KMS-11 (cell line): Measurements from ENCODE around the gene NOL9.

Experiments
- H2AFZ ChIP-seq: fragments of 200-600 bp; sonication (generic); 2 replicates; pipeline ENCODE4 v1.6.1; 2016; ENCODE audit warnings: antibody characterized with exemption, mixed run types, low read depth
- H3K27ac ChIP-seq: fragments of 200-600 bp; sonication (generic); 2 replicates; pipeline ENCODE4 v1.6.1; 2016; ENCODE audit warnings: mild to moderate bottlenecking, mixed run types
- H3K27me3 ChIP-seq: fragments of 200-600 bp; sonication (generic); 2 replicates; pipeline ENCODE4 v1.6.1; 2017; ENCODE audit warnings: mild to moderate bottlenecking, low read depth, mixed run types, moderate library complexity; ENCODE audit not compliant: insufficient read depth
- H3K36me3 ChIP-seq: fragments of 200-600 bp; sonication (generic); 2 replicates; pipeline ENCODE4 v1.6.1; 2017; ENCODE audit warnings: mild to moderate bottlenecking, mixed run types; ENCODE audit not compliant: insufficient read depth
- H3K4me1 ChIP-seq: fragments of 200-600 bp; sonication (generic); 2 replicates; pipeline ENCODE4 v1.6.1; 2016; ENCODE audit warnings: mild to moderate bottlenecking, low read depth, mixed run types; ENCODE audit not compliant: poor library complexity, severe bottlenecking
- H3K4me2 ChIP-seq: fragments of 200-600 bp; sonication (generic); 2 replicates; pipeline ENCODE4 v1.7.0; 2016; ENCODE audit warnings: mild to moderate bottlenecking, mixed run types
- H3K4me3 ChIP-seq: fragments of 200-600 bp; sonication (generic); IDR thresholded peaks from 2 replicates; pipeline ENCODE4 v1.6.1; 2017; ENCODE audit warnings: low read depth, low read length, mixed read lengths; ENCODE audit not compliant: insufficient read depth
- H3K79me2 ChIP-seq: fragments of 200-600 bp; sonication (generic); 2 replicates; pipeline ENCODE4 v1.6.1; 2016; ENCODE audit warnings: low read depth, mixed run types; ENCODE audit not compliant: insufficient read depth
- H3K9ac ChIP-seq: fragments of 200-600 bp; sonication (generic); 2 replicates; pipeline ENCODE4 v1.6.1; 2016; ENCODE audit warnings: mild to moderate bottlenecking, mixed run types
- H4K20me1 ChIP-seq: fragments of 200-600 bp; sonication (generic); 2 replicates; pipeline ENCODE4 v1.6.1; 2016; ENCODE audit warnings: mild to moderate bottlenecking, mixed run types; ENCODE audit not compliant: insufficient read depth
- TF ChIP-seq, protein P1 (sequence below): fragments of 200-600 bp; sonication (generic); conservative IDR thresholded peaks from 2 replicates; pipeline ENCODE4 v1.6.1; 2017; ENCODE audit warnings: low read depth, mild to moderate bottlenecking, antibody characterized with exemption, low read length, moderate library complexity, mixed read lengths

NOL9 gene

DNA sequence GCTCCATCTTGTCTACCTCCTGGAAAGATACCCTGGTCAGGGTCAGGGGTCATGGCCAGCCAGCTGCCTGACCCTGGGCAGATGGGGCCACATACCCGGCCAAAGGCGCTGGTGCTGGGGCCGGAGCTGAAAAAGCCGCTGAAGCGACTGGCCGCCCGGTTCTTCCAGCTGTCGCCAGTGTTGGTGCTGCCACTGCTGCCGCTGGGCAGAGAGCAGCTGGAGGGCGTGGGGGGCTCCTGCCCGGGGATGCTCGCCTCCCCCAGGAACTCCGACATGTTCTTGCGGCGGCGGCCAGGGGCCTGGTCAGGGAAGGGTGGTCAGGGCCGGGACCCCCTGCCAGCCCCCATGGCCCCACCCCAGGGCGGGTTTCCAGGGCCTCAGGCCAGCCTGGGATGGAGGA, 81.2 kb downstream of the NOL9 start:
- Histone ChIP-seq H3K27me3 (peaks cover 14% of the 10 kb centered on the region; the same call in 1 of the 2 replicates), H3K36me3 (no peaks in the 10 kb centered on the region), H3K4me3 (no peak overlapping the region), H3K9ac (no peak overlapping the region), H3K79me2 (no peaks in the 10 kb centered on the region), H3K4me2 (no peak overlapping the region), H3K4me1 (peaks cover 11% of the 10 kb centered on the region), H2AFZ (no peak overlapping the region), H3K27ac (no peak overlapping the region), H4K20me1 (no peaks in the 10 kb centered on the region)
- TF ChIP-seq, protein P1, sequence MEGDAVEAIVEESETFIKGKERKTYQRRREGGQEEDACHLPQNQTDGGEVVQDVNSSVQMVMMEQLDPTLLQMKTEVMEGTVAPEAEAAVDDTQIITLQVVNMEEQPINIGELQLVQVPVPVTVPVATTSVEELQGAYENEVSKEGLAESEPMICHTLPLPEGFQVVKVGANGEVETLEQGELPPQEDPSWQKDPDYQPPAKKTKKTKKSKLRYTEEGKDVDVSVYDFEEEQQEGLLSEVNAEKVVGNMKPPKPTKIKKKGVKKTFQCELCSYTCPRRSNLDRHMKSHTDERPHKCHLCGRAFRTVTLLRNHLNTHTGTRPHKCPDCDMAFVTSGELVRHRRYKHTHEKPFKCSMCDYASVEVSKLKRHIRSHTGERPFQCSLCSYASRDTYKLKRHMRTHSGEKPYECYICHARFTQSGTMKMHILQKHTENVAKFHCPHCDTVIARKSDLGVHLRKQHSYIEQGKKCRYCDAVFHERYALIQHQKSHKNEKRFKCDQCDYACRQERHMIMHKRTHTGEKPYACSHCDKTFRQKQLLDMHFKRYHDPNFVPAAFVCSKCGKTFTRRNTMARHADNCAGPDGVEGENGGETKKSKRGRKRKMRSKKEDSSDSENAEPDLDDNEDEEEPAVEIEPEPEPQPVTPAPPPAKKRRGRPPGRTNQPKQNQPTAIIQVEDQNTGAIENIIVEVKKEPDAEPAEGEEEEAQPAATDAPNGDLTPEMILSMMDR, result no peak

DNA sequence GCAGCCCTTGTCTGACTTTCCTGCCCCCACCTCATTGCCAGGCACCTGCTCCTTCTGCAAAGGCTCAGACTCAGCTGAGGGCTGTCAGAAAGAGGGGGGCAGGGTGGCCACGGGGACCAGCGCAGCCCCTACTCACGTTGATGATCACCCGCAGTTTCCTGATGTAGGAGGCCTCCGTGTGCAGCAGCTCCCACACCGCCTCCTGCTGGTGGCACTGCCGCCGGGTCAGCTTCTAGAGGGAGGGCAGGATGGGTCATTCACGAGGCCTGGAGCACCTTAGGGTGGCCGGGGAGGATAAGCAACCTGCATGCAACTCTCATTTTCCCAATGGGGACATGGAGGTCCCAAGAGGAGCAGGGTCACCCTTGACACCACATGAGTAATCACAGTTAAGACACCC, 81.9 kb downstream of the NOL9 start:
- Histone ChIP-seq H3K9ac (no peak overlapping the region), H3K27ac (no peak overlapping the region), H3K4me1 (peaks cover 11% of the 10 kb centered on the region), H3K4me3 (no peak overlapping the region), H3K4me2 (peak overlapping the region; percentile 43), H3K36me3 (no peaks in the 10 kb centered on the region), H2AFZ (peak overlapping the region; percentile 13; the same call in 1 of the 2 replicates), H4K20me1 (no peaks in the 10 kb centered on the region), H3K79me2 (no peaks in the 10 kb centered on the region), H3K27me3 (peaks cover 11% of the 10 kb centered on the region; the same call in 1 of the 2 replicates)
- TF ChIP-seq, protein P1, result peak; percentile 58

DNA sequence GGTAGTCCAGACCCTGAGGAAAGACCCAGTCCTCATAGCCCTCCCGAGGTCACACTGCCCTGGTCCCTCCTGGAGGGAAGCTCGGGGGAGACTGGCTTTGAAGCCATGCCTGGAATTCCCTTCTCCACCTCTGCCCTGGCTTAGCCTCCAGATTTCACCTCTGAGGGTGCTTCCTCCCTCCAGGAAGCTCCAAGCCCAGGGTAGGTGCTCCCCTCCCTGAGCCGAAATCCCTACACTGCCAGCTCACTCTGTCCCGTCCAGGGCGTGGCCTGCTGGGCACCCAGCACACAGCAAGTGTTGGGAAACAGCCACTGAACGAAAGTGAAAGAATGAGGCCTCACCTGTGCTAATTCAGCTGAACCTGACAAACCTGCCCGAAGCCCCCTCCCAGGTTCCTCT, 82.3 kb downstream of the NOL9 start:
- H3K4me3 ChIP-seq, result no peak overlapping the region
- peak overlapping the region; percentile 13; the same call in 1 of the 2 replicates for H2AFZ ChIP-seq
- no peaks in the 10 kb centered on the region for H4K20me1 ChIP-seq
- peaks cover 12% of the 10 kb centered on the region for H3K27me3 ChIP-seq
- H3K79me2 ChIP-seq, result no peaks in the 10 kb centered on the region
- H3K9ac ChIP-seq, result no peak overlapping the region
- no peaks in the 10 kb centered on the region for H3K36me3 ChIP-seq
- TF ChIP-seq, protein P1, result no peak
- peak overlapping the region; percentile 43 for H3K4me2 ChIP-seq
- peaks cover 11% of the 10 kb centered on the region for H3K4me1 ChIP-seq
- no peak overlapping the region for H3K27ac ChIP-seq
